ENCODE measurements around the gene ALKBH7.

ALKBH7 gene

GRCh38 chr19:6364353-6364752, 8.2 kb upstream of the ALKBH7 start:
- DNase-seq (ENCODE audit: low read depth in 2 of 2): no peak

- peak; percentile 99 to 100 for DNase-seq (ENCODE audit: low read depth in 2 of 2)
Measured at GRCh38 chr19:6373096-6373812, 660 bp downstream of the ALKBH7 start.

GRCh38 chr19:6373813-6374108, 1.2 kb downstream of the ALKBH7 start:
- no peak for DNase-seq (ENCODE audit: low read depth in 2 of 2)

GRCh38 chr19:6374161-6374709, 1.6 kb downstream of the ALKBH7 start:
- DNase-seq (ENCODE audit: low read depth in 2 of 2): no peak

- no peak for DNase-seq (ENCODE audit: low read depth in 2 of 2)
Measured at GRCh38 chr19:6374711-6375410, 2.3 kb downstream of the ALKBH7 start.

- DNase-seq (ENCODE audit: low read depth in 2 of 2): no peak
Measured at GRCh38 chr19:6375411-6376010, 2.9 kb downstream of the ALKBH7 start, which contains the start of gene PSPN. Gene PSPN (minus strand): TSS chr19:6375933. CDS start chr19:6375849, 84 bp downstream.

GRCh38 chr19:6376512-6377190, 4.1 kb downstream of the ALKBH7 start:
- no peak for DNase-seq (ENCODE audit: low read depth in 2 of 2)

GRCh38 chr19:6378041-6378440, 5.4 kb downstream of the ALKBH7 start:
- DNase-seq (ENCODE audit: low read depth in 2 of 2): no peak

- DNase-seq (ENCODE audit: low read depth in 2 of 2): no peak
Measured at GRCh38 chr19:6378486-6378885, 5.9 kb downstream of the ALKBH7 start.

- no peak for DNase-seq (ENCODE audit: low read depth in 2 of 2)
Measured at GRCh38 chr19:6379744-6380143, 7.2 kb downstream of the ALKBH7 start.

GRCh38 chr19:6381030-6381750, 8.6 kb downstream of the ALKBH7 start:
- DNase-seq (ENCODE audit: low read depth in 2 of 2): no peak

GRCh38 chr19:6383188-6383587, 10.6 kb downstream of the ALKBH7 start:
- no peak for DNase-seq (ENCODE audit: low read depth in 2 of 2)

- DNase-seq (ENCODE audit: low read depth in 2 of 2): no peak
Measured at GRCh38 chr19:6384381-6384780, 11.8 kb downstream of the ALKBH7 start.

GRCh38 chr19:6387372-6387771, 14.8 kb downstream of the ALKBH7 start:
- no peak for DNase-seq (ENCODE audit: low read depth in 2 of 2)

- no peak for DNase-seq (ENCODE audit: low read depth in 2 of 2)
Measured at GRCh38 chr19:6392221-6393073, 19.9 kb downstream of the ALKBH7 start.

- peak; percentile 92 to 96 for DNase-seq (ENCODE audit: low read depth in 2 of 2)
Measured at GRCh38 chr19:6393074-6393982, 20.7 kb downstream of the ALKBH7 start, which contains the start of gene GTF2F1. Gene GTF2F1 (minus strand): TSS chr19:6393164. CDS start chr19:6392995, 169 bp downstream.

- DNase-seq (ENCODE audit: low read depth in 2 of 2): peak in 1 of 2 donors; percentile 71
Measured at GRCh38 chr19:6393983-6394412, 21.4 kb downstream of the ALKBH7 start.

- no peak for DNase-seq (ENCODE audit: low read depth in 2 of 2)
Measured at GRCh38 chr19:6394831-6395230, 22.2 kb downstream of the ALKBH7 start.

GRCh38 chr19:6396305-6396704, 23.7 kb downstream of the ALKBH7 start:
- DNase-seq (ENCODE audit: low read depth in 2 of 2): no peak
